PC-9 (cell line): ENCODE data around the gene LAMP1.

Experiments used
- EZH2 ChIP-seq: fragments of 200-600 bp; sonication (generic); IDR thresholded peaks from 2 replicates; pipeline ENCODE4 v1.8.0; 2017; ENCODE audit warnings: antibody characterized with exemption, low read depth
- TF ChIP-seq, protein P1 (sequence below): fragments of 200-600 bp; sonication (generic); conservative IDR thresholded peaks from 2 replicates; pipeline ENCODE4 v1.6.1; 2017; ENCODE audit warnings: mixed run types, antibody characterized with exemption, mild to moderate bottlenecking, moderate library complexity

DNA sequence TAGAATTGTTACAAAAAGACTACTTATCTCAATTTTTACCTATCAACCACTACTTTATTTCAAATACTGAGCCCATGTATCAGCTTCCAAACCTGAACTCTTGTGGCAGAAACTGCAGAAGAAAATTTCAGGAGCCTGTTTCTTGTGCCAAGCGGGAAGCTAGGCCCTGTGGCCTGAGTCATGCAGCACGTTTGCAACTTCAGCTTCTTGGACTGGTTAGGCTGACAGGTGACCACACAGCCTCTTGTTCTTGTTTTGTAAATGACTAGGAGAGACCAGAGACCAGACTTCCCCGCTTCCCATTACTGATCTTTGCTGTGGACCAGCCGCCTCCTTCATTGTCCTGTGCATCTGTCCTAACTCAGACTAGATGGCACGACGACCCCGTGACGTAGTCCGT lies 3.4 kb upstream of the LAMP1 start:
- TF ChIP-seq, protein P1, sequence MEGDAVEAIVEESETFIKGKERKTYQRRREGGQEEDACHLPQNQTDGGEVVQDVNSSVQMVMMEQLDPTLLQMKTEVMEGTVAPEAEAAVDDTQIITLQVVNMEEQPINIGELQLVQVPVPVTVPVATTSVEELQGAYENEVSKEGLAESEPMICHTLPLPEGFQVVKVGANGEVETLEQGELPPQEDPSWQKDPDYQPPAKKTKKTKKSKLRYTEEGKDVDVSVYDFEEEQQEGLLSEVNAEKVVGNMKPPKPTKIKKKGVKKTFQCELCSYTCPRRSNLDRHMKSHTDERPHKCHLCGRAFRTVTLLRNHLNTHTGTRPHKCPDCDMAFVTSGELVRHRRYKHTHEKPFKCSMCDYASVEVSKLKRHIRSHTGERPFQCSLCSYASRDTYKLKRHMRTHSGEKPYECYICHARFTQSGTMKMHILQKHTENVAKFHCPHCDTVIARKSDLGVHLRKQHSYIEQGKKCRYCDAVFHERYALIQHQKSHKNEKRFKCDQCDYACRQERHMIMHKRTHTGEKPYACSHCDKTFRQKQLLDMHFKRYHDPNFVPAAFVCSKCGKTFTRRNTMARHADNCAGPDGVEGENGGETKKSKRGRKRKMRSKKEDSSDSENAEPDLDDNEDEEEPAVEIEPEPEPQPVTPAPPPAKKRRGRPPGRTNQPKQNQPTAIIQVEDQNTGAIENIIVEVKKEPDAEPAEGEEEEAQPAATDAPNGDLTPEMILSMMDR: no peak
- no peak for TF ChIP-seq EZH2
